A549 (cell line): ENCODE data around the gene FAT4.

Experiments used
- CTCF ChIP-seq: fragments of >200 bp; sonication (Bioruptor Twin); formaldehyde crosslinking; IDR thresholded peaks from 3 replicates; pipeline ENCODE4 v1.5.1; 2016
- E2F6 ChIP-seq: IDR thresholded peaks from 2 replicates; pipeline ENCODE4 v1.6.1; 2012; ENCODE audit warnings: low read depth, borderline replicate concordance
- JUNB ChIP-seq: fragments of >200 bp; sonication (Bioruptor Twin); formaldehyde crosslinking; IDR thresholded peaks from 2 replicates; pipeline ENCODE4 v1.6.1; 2016
- PBX3 ChIP-seq: IDR thresholded peaks from 2 replicates; pipeline ENCODE4 v1.6.1; 2012
- POLR2A ChIP-seq: IDR thresholded peaks from 2 replicates; pipeline ENCODE4 v1.6.1; 2012; ENCODE audit warnings: mild to moderate bottlenecking, low read length
- REST ChIP-seq: fragments of 200-600 bp; sonication (generic); IDR thresholded peaks from 2 replicates; pipeline ENCODE4 v1.6.1; 2016; ENCODE audit warnings: antibody characterized with exemption, mild to moderate bottlenecking, moderate library complexity
- SMC3 ChIP-seq: fragments of >200 bp; sonication (Bioruptor Twin); formaldehyde crosslinking; IDR thresholded peaks from 3 replicates; pipeline ENCODE4 v1.6.1; 2018; ENCODE audit warnings: inconsistent platforms

GRCh38 chr4:125344198-125344597 lies 29.4 kb downstream of the FAT4 start:
- TF ChIP-seq CTCF (no peak), POLR2A (no peak), SMC3 (no peak), REST (no peak), PBX3 (no peak), E2F6 (no peak), JUNB (no peak)
